Activated naive CD4-positive, alpha-beta T cell treated with anti-CD3 and anti-CD28 coated beads, Interleukin-2, amount 50 U/mL, for 24 hours (primary cell): ENCODE results near the gene HNMT.
"Not testable (repeated sequence)": the region's sequence is repeated elsewhere in the genome, so short reads cannot be mapped to it uniquely, and the experiment has no call there.

Source experiments
- H3K27ac Mint-ChIP-seq: one replicate; pipeline ENCODE4 v1.8.0; 2021; ENCODE audit warnings: mild to moderate bottlenecking, mixed read lengths
- H3K27me3 Mint-ChIP-seq: one replicate; pipeline ENCODE4 v1.8.0; 2021; ENCODE audit warnings: mixed read lengths
- H3K36me3 Mint-ChIP-seq: one replicate; pipeline ENCODE4 v1.8.0; 2021; ENCODE audit warnings: mixed read lengths
- H3K4me1 Mint-ChIP-seq: one replicate; pipeline ENCODE4 v1.8.0; 2021; ENCODE audit warnings: mixed read lengths
- H3K4me3 Mint-ChIP-seq: one replicate; pipeline ENCODE4 v1.8.0; 2021; ENCODE audit warnings: mild to moderate bottlenecking, mixed read lengths
- H3K9me3 Mint-ChIP-seq: one replicate; pipeline ENCODE4 v1.8.0; 2021; ENCODE audit warnings: mixed read lengths

Gene HNMT

GRCh38 chr2:137964066-137964858 lies at the start of gene HNMT:
Gene HNMT (plus strand): TSS chr2:137964473. CDS start chr2:137964492, 19 bp downstream.
- no peak within 1 kb of the TSS for H3K27ac Mint-ChIP-seq
- H3K27me3 Mint-ChIP-seq: no peaks in the 10 kb centered on the region
- no peaks in the 10 kb centered on the region for H3K36me3 Mint-ChIP-seq
- H3K9me3 Mint-ChIP-seq: no peaks in the 10 kb centered on the region
- H3K4me3 Mint-ChIP-seq: no peak within 1 kb of the TSS
- H3K4me1 Mint-ChIP-seq: no peaks in the 10 kb centered on the region

GRCh38 chr2:137921105-137921880 lies 43.0 kb upstream of the HNMT start:
- no peaks in the 10 kb centered on the region for H3K9me3 Mint-ChIP-seq
- H3K27me3 Mint-ChIP-seq: peaks cover 2% of the 10 kb centered on the region
- H3K4me3 Mint-ChIP-seq: no peak overlapping the region
- no peaks in the 10 kb centered on the region for H3K4me1 Mint-ChIP-seq
- H3K27ac Mint-ChIP-seq: no peak overlapping the region
- no peaks in the 10 kb centered on the region for H3K36me3 Mint-ChIP-seq

GRCh38 chr2:137922171-137922570 lies 42.1 kb upstream of the HNMT start:
- not testable (repeated sequence) for H3K27me3 Mint-ChIP-seq, H3K9me3 Mint-ChIP-seq, H3K36me3 Mint-ChIP-seq, H3K4me3 Mint-ChIP-seq, H3K4me1 Mint-ChIP-seq, H3K27ac Mint-ChIP-seq

- Mint-ChIP-seq H3K36me3 (no peaks in the 10 kb centered on the region), H3K4me3 (no peak overlapping the region), H3K27me3 (peaks cover 2% of the 10 kb centered on the region), H3K9me3 (no peaks in the 10 kb centered on the region), H3K4me1 (no peaks in the 10 kb centered on the region), H3K27ac (no peak overlapping the region)
Measured at GRCh38 chr2:137924019-137924418, 40.3 kb upstream of the HNMT start.

GRCh38 chr2:137925599-137925998 lies 38.7 kb upstream of the HNMT start:
- Mint-ChIP-seq H3K9me3 (no peaks in the 10 kb centered on the region), H3K27ac (no peak overlapping the region), H3K4me1 (no peaks in the 10 kb centered on the region), H3K4me3 (no peak overlapping the region), H3K27me3 (no peaks in the 10 kb centered on the region), H3K36me3 (no peaks in the 10 kb centered on the region)

GRCh38 chr2:137927846-137928245 lies 36.4 kb upstream of the HNMT start:
- Mint-ChIP-seq H3K27me3 (no peaks in the 10 kb centered on the region), H3K9me3 (no peaks in the 10 kb centered on the region), H3K4me1 (no peaks in the 10 kb centered on the region), H3K27ac (no peak overlapping the region), H3K4me3 (no peak overlapping the region), H3K36me3 (no peaks in the 10 kb centered on the region)

- Mint-ChIP-seq H3K4me1 (no peaks in the 10 kb centered on the region), H3K27me3 (no peaks in the 10 kb centered on the region), H3K36me3 (no peaks in the 10 kb centered on the region), H3K27ac (no peak overlapping the region), H3K9me3 (no peaks in the 10 kb centered on the region), H3K4me3 (no peak overlapping the region)
Measured at GRCh38 chr2:137928547-137929518, 35.4 kb upstream of the HNMT start.

GRCh38 chr2:137929519-137929916 lies 34.8 kb upstream of the HNMT start:
- no peaks in the 10 kb centered on the region for H3K9me3 Mint-ChIP-seq
- H3K36me3 Mint-ChIP-seq: no peaks in the 10 kb centered on the region
- H3K4me3 Mint-ChIP-seq: no peak overlapping the region
- no peaks in the 10 kb centered on the region for H3K4me1 Mint-ChIP-seq
- H3K27me3 Mint-ChIP-seq: no peaks in the 10 kb centered on the region
- no peak overlapping the region for H3K27ac Mint-ChIP-seq

GRCh38 chr2:137930146-137930545 lies 34.1 kb upstream of the HNMT start:
- no peak overlapping the region for H3K4me3 Mint-ChIP-seq
- H3K4me1 Mint-ChIP-seq: no peaks in the 10 kb centered on the region
- no peaks in the 10 kb centered on the region for H3K27me3 Mint-ChIP-seq
- H3K36me3 Mint-ChIP-seq: no peaks in the 10 kb centered on the region
- no peak overlapping the region for H3K27ac Mint-ChIP-seq
- H3K9me3 Mint-ChIP-seq: no peaks in the 10 kb centered on the region

GRCh38 chr2:137935591-137935990 lies 28.7 kb upstream of the HNMT start:
- Mint-ChIP-seq H3K4me3 (no peak overlapping the region), H3K4me1 (no peaks in the 10 kb centered on the region), H3K27ac (no peak overlapping the region), H3K9me3 (no peaks in the 10 kb centered on the region), H3K27me3 (peaks cover 3% of the 10 kb centered on the region), H3K36me3 (no peaks in the 10 kb centered on the region)

GRCh38 chr2:137937246-137937645 lies 27.0 kb upstream of the HNMT start:
- Mint-ChIP-seq H3K36me3 (no peaks in the 10 kb centered on the region), H3K4me1 (no peaks in the 10 kb centered on the region), H3K27ac (no peak overlapping the region), H3K9me3 (no peaks in the 10 kb centered on the region), H3K27me3 (peaks cover 3% of the 10 kb centered on the region), H3K4me3 (no peak overlapping the region)

GRCh38 chr2:137937778-137938177 lies 26.5 kb upstream of the HNMT start:
- no peak overlapping the region for H3K27ac Mint-ChIP-seq
- no peak overlapping the region for H3K4me3 Mint-ChIP-seq
- H3K9me3 Mint-ChIP-seq: no peaks in the 10 kb centered on the region
- H3K36me3 Mint-ChIP-seq: no peaks in the 10 kb centered on the region
- H3K27me3 Mint-ChIP-seq: peaks cover 3% of the 10 kb centered on the region
- H3K4me1 Mint-ChIP-seq: no peaks in the 10 kb centered on the region

- H3K27me3 Mint-ChIP-seq: peaks cover 3% of the 10 kb centered on the region
- H3K36me3 Mint-ChIP-seq: no peaks in the 10 kb centered on the region
- no peak overlapping the region for H3K4me3 Mint-ChIP-seq
- H3K27ac Mint-ChIP-seq: no peak overlapping the region
- H3K4me1 Mint-ChIP-seq: no peaks in the 10 kb centered on the region
- H3K9me3 Mint-ChIP-seq: no peaks in the 10 kb centered on the region
Measured at GRCh38 chr2:137938204-137938603, 26.1 kb upstream of the HNMT start.

- Mint-ChIP-seq H3K36me3 (no peaks in the 10 kb centered on the region), H3K9me3 (no peaks in the 10 kb centered on the region), H3K4me1 (no peaks in the 10 kb centered on the region), H3K27ac (no peak overlapping the region), H3K4me3 (no peak overlapping the region), H3K27me3 (peaks cover 3% of the 10 kb centered on the region)
Measured at GRCh38 chr2:137939026-137939425, 25.2 kb upstream of the HNMT start.

GRCh38 chr2:137940154-137940553 lies 24.1 kb upstream of the HNMT start:
- Mint-ChIP-seq H3K4me3 (no peak overlapping the region), H3K36me3 (no peaks in the 10 kb centered on the region), H3K27ac (no peak overlapping the region), H3K9me3 (no peaks in the 10 kb centered on the region), H3K27me3 (peaks cover 3% of the 10 kb centered on the region), H3K4me1 (no peaks in the 10 kb centered on the region)
